Sciatic nerve (tissue), 2 donors: ENCODE results near the gene NTRK3. TPM values are rescaled to one million over a fixed set of nuclear protein-coding genes. Genes with fewer than 3 reads are reported as not detected.

ENCODE experiments used
- ATAC-seq: fragments of 200-7000 bp; cut with Tn5 transposase; one replicate; pipeline ENCODE4 v1.9.1; 2020; ENCODE audit warnings: mild to moderate bottlenecking, moderate library complexity
- DNase-seq: peaks from one replicate; pipeline ENCODE4 v3.0.0-alpha.2; 2020; ENCODE audit warnings: low spot score
- intact Hi-C: fragments of 100-400 bp; cut with DNase I; formaldehyde crosslinking; loops from one replicate; pipeline ENCODE4 v1.14.2; 2022
- total RNA-seq: library from RNA; stranded (reverse); fragmentation: NEBNext Ultra II Directional; extraction: Animal tissue kit (Norgen Biotek cat#: 25700); gene quantifications from one replicate; pipeline ENCODE4 v1.2.1, GENCODE V29; 2021
- donor health status: DM: no; HTN: no; CAD: no.
- donor health status: DM: no; HTN: no; CAD: no.

Gene NTRK3
- total RNA-seq, 1 donor from 2014 or later = 28.4 TPM

DNA sequence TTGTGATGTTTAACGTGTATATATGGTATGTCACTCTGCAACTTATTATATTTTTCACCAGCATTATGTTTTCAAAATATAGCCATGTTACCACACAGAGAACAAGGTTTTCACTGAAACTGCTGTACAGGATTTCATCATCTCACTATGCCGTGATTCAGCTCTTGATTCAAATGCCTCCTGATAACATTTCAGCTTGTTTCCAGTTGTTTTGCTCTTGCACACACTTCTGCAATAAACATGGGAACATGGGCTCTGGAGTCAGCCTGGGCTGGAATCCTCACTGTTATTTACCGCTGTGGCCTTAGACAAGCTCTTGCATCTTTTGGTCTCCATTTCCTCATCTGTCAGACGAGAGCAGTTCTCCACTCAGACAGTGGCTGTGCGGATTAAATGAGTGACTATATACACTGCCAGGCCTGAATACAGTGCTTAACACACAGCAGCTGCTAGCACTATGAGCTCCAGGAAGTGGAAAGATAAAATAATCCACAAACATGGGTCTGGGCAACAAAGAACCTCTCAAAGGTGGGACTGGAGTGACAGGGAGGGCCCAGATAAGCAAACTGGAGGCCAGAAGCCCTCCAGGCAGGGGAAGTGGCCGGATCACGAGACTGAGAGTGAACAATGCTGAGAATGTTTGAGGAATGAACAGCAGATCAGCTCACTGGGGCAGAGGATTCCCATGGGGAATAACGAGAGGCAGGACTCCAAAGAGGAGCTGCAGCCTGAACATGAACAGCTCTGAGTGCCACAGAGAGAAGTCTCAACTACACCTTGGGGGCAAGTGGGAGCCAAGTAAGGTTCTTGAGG lies 17.7 kb downstream of the NTRK3 start:
- ATAC-seq (peak; percentile 54), DNase-seq (no peak)
- intact Hi-C loops = no loop called here

DNA sequence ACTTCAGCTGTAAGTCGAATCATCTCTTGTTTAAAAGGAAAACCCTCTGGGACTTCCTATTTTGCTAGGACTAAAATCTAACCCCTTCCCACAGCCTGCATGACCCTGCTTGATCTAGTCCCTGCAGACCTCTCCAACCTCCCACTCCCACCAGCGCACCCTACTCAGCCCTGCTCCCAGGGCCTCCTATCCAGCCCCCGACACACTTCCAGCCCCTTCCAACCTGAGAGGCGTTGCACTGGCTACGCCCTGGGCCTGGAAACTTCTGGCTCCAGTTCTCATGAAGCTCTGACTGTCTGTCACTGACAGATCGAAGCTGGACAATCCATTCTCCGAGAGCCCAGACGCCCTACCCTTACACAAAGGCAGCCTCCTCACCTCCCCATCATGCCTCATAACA lies 21.8 kb downstream of the NTRK3 start:
- ATAC-seq (no peak), DNase-seq (no peak)
- intact Hi-C loops = no loop called here

DNA sequence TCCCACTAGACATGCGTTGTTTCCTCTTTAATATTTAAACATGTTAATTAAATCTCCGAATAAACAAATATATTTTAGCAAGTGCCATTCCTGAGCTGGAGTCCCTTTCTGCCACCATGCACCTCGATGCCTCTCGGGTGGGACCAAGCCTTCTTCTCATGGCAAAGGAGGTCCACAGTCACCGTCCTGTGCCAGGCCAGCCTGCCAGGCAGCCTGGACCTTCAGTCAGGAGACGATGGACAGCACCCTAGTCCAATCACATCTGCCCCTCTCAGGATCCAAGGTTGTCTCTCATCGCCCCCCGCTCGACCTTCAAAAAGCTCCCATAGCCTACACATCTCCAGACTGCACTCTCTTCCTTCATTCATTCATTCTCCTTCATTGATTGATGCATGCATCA lies 22.6 kb downstream of the NTRK3 start:
- ATAC-seq (no peak), DNase-seq (no peak)
- intact Hi-C loops = no loop called here

DNA sequence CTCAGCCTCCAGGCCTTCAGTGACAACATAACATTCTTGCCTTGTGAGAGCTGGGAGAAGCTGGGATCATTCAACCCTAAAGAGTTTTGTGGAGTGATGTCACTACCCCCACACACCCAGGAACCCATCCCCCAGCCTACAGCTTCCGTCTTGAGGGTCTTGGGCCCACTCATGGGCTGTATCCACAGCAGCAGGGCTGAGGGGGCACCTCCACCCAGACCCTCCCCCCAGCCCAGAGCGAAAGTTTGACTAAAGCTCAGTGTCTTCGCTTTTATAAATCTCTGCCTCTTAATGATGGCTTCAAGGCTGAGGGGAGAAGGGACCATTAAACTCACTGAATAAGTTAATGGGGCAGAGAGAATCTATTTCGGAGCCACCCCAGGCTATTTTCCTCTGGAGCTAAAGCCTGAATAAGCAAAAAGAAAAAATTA lies 23.8 kb downstream of the NTRK3 start:
- DNase-seq = no peak
- ATAC-seq = no peak
- intact Hi-C loops = no loop called here

DNA sequence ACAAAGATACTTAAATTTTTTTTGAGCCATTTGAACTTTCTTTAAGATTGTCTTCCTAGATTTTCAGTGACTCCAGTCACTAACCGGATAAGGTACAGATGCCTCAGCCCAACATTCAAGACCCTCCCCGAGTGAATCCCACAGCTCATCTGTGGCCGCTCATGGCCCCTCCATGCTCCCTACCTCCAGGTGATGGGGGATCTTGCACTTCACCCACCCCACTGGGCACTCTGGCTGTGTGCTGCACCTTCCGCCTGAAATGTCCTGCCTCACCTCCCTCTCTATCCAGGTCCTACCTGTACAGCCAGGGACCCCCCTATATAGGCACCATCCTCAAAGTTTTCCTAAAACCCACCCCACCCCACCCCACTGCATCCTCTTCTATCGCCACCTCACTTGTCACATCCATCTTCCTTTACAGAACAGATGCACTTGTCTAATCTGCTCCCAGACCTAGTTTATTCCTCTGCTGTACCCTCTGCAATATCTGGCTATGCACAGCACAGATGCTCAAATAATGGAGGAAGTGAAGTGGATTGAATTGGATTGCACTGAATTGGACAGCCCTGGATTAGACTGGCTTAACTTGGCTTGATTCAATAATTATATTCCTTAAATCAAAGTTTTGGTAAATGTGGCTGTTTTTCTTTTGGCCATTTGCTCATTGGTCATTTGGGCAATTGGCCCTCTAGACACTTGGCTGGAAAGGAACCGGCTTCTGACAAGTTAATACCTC lies 24.5 kb downstream of the NTRK3 start:
- ATAC-seq (no peak), DNase-seq (no peak)
- intact Hi-C loops = no loop called here

DNA sequence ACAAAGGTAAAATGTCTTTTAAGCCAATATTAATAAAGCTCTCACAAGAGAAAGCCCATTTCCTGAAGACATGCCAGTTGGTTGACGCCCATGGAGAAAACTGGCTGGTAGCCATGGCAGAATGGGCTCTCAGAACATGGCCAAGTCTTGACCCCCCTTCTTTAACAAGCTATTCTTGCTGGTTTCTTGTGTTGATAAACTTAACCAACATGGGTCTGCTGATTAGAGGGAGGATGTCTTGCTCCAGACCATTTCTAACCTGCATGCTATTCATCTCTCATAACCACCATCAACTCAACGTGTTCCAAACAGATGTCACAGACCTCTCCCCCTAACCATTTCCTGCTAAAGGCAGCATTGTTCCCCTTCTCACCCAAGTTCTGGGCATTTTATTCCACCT lies 25.7 kb downstream of the NTRK3 start:
- ATAC-seq = no peak
- no peak for DNase-seq
- intact Hi-C loops = no loop called here

DNA sequence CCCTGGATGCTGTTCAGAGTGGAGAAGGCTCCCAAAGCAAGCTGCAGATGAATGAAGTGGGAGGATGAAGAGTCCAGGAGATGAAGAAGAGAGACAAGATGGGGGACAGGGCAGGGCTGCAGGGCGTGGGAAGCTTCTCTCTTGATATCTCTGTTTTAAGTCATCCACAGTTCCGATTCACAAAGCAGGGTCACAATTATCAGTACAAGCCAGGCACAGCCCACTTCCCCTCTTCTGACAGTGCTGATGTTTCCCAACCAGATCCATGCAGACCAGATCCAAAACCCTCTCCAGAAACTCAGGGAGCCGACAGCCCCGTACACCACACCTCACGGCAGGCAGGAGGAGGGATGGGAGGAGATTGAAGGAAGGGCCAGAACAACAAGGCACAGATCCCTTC lies 31.1 kb downstream of the NTRK3 start:
- DNase-seq = no peak
- no peak for ATAC-seq
- intact Hi-C loops = no loop called here

DNA sequence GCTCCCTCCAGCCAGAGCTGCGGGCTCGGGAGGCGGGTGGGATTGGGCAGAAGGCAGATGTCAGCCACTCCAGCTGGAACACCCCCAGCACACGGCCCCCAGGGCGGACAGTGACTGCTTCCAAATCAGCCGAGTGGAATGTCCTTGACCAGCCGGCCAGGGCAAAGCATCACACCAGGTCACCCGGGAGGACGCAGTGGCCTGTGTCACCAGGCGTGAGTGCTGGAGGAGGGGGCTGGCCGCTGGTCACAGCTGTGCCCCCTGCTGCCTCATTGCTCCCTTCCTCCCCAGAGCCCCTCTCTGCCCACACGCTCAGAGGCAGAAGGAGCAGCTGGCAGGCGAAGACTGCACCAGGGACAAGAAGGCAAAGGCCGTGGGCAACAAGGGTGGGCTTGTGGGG lies 33.5 kb downstream of the NTRK3 start:
- intact Hi-C loops = no loop called here
- ATAC-seq = peak; percentile 19
- no peak for DNase-seq

DNA sequence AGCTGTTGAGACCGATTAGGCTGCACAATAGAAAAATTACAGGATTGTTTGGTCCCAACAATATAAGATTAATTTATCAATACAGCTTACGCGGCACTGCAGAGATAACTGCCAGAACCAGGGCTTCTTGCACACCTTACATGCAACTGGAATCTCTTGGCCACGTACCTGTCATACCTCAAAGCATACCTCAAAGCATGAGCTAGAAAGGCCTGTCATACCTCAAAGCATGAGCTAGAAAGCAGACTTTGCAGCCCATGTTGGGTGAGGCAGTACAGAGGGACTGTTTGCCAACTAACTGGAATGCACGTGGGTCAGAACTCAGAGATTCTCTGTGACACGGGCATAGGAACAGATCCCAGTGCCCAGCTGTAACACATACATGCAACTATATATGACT lies 34.7 kb downstream of the NTRK3 start:
- intact Hi-C loops = no loop called here
- DNase-seq = no peak

DNA sequence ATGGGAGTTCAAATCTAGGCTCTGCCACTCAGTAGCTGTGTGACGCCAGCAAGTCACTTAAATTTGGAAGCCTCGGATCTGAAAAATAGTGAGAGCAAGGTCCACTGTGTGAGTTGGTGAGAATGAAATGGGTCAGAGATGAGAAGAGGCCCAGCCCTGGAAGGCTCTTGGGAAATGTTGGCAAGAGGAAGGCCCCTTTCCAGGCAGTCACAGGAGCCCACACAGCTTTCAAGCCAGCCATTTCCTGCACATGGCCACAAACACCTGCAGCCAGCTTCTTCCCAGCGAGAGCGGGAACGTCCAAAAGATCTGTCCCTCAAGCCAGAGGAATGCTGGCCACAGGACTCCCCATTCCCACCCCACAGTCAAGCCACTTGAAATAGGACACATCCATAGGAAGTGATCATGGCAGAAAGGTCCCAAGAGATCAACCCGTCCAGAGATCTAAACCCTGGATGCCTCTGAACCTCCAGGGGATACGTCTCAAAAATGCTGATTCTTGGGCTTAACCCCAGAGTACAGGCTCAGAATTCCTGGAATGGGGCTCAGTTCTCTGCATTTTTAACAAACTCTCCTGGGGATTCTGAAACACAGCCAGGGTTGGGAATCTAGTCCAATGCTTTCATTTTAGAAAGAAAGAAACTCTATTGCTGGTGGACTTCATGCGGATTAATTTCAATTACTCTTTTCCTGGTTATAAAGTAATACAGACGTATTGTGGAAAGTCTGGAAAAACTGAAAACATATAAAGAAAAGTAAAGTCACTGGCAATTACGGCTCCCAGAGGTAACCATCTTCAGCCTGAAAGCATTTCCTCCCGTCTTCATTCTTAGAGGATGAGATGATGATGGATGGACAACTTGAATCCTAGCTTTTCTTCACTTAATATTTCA lies 35.9 kb downstream of the NTRK3 start:
- intact Hi-C loops = no loop called here
- no peak for ATAC-seq
- no peak for DNase-seq

More for the DNA sequence above, 34.7 kb downstream of the NTRK3 start:
- ATAC-seq = no peak

DNA sequence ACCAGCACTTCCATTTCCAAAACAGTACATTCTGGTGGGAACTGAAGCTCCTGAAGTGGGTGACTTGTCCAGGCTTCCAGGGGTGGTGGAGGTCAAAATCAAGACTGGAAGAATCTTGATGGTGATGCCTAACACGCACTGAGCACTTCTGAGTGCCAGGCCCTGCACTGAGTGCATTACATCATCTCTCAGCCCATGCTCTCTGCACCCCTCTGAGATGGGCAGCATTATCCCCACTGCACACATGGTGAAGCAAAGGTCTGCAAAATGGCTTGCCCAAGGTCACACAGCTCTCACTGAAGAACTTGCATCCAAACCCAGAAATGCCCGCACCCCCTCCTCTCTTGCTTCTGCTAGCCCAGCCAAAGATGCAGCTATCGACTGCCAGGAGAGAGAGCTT lies 36.9 kb downstream of the NTRK3 start:
- no peak for DNase-seq
- peak; percentile 33 for ATAC-seq
- intact Hi-C loops = no loop called here

DNA sequence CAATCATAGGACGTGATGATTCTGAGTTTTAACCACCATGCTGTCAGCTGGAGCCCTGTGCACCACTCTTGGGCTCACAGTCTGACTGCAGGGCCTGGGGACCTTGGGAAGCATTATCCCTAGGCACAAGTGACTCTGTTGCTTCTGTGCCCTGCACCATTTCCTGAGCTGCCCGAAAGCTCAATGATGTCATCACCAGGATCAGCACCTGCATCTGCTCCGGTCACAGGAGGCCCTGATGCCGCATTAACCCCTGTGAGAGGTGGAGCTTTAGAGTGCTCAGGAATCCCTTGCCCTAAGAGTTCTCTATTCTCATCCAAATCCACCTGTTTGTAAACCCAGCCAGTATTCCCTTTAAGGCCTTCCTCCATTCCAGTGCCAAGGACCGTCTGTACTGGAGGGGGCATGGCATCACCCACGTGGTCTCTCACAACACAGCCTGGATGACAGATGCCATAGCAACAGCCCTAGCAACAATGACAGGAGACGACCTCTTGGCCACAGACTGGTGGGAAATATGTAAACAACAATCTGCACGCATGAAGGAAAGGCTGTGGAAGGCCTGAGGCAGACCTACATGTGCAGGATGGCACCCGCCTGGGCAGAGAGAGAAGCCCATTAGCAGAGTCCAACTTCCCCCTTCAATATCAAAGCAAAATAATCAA lies 37.9 kb downstream of the NTRK3 start:
- ATAC-seq (no peak), DNase-seq (no peak)
- intact Hi-C loops = no loop called here

DNA sequence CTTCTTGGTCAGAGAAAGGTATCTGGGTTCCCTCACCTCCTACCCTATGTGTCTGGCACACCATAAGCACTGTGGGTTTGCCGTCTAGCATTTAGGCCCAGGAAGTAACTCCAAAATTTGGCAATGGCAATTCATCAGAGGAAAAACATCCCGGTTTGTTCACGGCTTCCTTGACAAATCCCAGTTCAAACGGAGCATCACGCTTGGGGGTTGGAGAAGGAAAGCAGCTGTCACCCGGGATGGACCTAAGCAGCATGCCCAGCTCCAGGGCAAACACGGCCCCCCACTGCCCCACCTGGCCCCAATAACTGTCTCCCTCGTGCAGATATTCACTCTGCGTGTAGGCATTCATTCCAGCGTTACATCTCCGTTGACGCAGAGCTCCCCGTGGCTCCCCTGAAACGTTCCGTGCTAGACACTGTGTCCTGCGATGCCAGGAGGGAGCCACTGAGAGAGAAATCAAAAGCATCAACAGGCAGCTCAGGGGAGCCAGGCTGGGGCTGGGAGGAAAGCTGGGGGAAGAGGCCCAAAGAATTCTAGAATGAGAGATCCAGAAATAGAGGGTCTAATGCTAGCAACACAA lies 41.4 kb downstream of the NTRK3 start:
- intact Hi-C loops = no loop called here
- ATAC-seq = no peak

DNA sequence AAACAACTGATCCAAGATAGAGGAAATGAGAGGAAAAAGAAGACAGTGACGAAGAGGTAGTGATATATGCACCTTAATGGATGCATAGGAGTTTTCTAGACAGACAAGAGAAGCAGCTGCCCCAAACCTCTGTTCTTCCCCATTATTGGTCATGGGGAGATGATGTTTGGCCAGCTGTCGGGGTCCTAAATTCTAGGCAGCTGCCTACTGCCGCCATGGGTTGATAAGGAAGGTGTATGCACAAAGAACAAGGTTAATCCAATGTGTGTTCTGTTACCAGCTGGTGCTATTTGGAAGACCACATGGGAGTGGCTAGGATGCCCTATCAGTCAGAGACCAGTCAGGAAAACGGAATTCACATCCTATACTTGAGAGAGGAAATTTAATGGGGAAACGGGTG lies 47.4 kb downstream of the NTRK3 start:
- no peak for DNase-seq

More for the DNA sequence above, 41.4 kb downstream of the NTRK3 start:
- DNase-seq = no peak

DNA sequence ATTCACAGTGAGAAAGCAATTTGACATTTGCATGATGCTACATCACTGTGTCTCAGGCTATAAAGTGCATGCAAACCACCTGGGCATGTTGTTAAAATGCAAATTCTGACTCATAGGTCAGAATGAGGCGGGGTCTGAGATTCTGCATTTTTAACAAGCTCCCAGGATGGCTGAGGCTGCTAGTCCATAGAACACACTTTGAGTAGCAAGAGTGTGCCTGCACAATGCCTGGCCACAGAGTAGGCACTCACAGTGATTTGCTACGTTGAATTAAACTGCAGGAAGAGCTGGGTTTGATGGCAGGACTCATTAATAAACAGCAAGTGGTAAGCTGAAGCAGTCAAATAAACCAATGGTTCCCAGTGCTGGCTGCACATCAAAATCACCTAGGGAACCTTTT lies 48.1 kb downstream of the NTRK3 start:
- ATAC-seq = no peak
- no peak for DNase-seq
- intact Hi-C loops = no loop called here

More for the DNA sequence above, 47.4 kb downstream of the NTRK3 start:
- ATAC-seq = no peak
- intact Hi-C loops = no loop called here

DNA sequence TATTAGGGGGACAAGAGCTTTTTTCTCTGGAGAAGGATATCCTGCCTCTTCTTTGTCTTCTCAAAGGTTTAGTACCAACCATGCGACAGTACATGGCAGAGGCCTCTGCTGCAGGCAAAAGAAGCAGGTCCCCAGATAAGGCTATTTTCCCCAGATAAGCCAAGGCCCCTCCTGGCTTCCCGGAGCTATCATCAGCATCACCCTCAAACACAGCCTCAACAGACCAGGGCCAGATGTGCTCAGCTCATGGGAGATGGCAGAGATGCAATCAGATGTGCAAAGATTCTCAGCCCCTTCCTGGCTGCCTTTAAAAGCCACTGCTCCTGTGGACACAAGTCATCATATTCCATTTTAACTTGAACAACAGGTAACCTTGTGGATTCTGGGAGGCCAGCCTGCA lies 49.0 kb downstream of the NTRK3 start:
- intact Hi-C loops = no loop called here
- DNase-seq = no peak
- no peak for ATAC-seq

DNA sequence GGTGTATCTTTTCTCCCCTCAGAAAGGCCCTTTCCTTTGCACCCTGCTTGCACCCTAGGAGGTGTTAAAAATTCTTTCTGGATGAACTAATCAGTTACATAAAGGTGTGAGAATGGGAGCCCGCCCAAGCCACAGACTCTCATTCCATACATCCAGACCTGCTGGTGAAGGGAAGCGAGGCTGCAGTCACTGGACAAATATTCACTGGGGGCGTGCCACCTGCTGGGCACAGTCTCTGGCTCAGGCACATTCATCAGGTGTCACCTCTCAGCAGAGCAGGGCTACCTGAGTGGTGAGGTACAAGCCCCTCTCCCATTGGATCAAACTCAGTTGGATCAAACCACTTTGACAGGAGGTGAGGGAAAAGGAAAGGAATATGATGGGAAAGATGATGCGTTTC lies 52.0 kb downstream of the NTRK3 start:
- DNase-seq (no peak), ATAC-seq (no peak)
- intact Hi-C loops = no loop called here

DNA sequence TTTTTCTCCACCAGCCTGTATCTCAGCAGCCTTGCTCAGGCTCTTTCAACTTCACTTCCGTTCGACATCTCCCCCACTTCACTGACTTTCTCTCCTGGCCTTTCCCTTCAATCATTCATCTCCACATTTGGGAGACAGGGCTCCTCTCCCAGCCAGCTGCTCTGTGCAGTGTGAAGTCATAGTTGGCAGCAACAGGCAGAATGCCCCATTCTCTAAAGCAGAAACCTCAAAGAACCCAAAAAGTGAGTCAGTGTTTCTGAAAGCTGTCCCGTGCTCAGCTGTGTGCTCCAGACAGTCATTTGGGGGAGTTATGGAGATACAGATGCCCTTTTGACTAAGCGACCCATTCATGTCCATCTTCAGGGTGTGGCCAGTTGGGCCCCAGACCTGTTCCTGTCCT lies 54.3 kb downstream of the NTRK3 start:
- no peak for DNase-seq
- ATAC-seq = peak; percentile 65
- intact Hi-C loops = no loop called here

DNA sequence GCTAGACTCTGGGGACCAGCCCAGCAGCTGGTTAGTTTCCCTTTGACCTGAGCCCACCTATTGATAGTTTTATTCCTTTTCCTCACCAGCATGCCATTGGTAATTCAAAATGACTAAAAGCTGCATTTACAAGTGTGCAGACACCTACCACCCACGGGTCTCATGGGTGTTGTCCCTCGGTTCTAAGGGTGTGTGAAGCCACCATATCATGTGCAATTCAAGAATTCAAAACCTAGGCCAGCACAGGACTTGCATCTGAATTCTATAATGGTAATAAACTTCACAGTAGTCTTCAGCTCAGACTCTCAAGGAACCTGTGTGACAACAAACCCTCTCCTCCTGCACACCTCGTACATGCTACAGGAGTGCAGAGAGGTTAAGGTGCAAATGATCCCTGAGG lies 55.3 kb downstream of the NTRK3 start:
- ATAC-seq (no peak), DNase-seq (no peak)
- intact Hi-C loops = no loop called here
